DOHH2 (cell line): ENCODE data around the gene HMGCL.
"Not testable (repeated sequence)": the region's sequence is repeated elsewhere in the genome, so short reads cannot be mapped to it uniquely, and the experiment has no call there.

Experiments
- H3F3A ChIP-seq: fragments of 200-600 bp; sonication (generic), shearing (Covaris generic); 2 replicates; pipeline ENCODE4 v1.6.0; 2016; ENCODE audit warnings: antibody characterized with exemption, mild to moderate bottlenecking; ENCODE audit not compliant: control insufficient read depth, insufficient read depth
- H3K27ac ChIP-seq: fragments of 200-600 bp; sonication (generic); 2 replicates; pipeline ENCODE4 v1.5.1; 2014; ENCODE audit warnings: low read depth, mild to moderate bottlenecking, low read length, moderate library complexity
- H3K27me3 ChIP-seq: fragments of 200-600 bp; sonication (generic); 2 replicates; pipeline ENCODE4 v1.6.1; 2014; ENCODE audit warnings: mild to moderate bottlenecking, low read length, mixed read lengths; ENCODE audit not compliant: control insufficient read depth
- H3K36me3 ChIP-seq: fragments of 200-600 bp; sonication (generic); 2 replicates; pipeline ENCODE4 v1.6.1; 2014; ENCODE audit warnings: mild to moderate bottlenecking, low read length, moderate library complexity, mixed read lengths; ENCODE audit not compliant: control insufficient read depth
- H3K4me1 ChIP-seq: fragments of 200-600 bp; sonication (generic); 2 replicates; pipeline ENCODE4 v1.6.1; 2014; ENCODE audit warnings: mild to moderate bottlenecking, low read length, mixed read lengths; ENCODE audit not compliant: control insufficient read depth
- H3K4me2 ChIP-seq: fragments of 200-600 bp; sonication (generic); 2 replicates; pipeline ENCODE4 v1.6.0; 2014; ENCODE audit warnings: mild to moderate bottlenecking, low read length, moderate library complexity
- H3K4me3 ChIP-seq: fragments of 200-600 bp; sonication (generic); 2 replicates; pipeline ENCODE4 v1.5.1; 2014; ENCODE audit warnings: mild to moderate bottlenecking, low read length, mixed read lengths
- H3K79me2 ChIP-seq: fragments of 200-600 bp; sonication (generic); 2 replicates; pipeline ENCODE4 v1.6.1; 2014; ENCODE audit warnings: mild to moderate bottlenecking, low read length, mixed read lengths; ENCODE audit not compliant: control insufficient read depth
- H3K9me2 ChIP-seq: fragments of 200-600 bp; sonication (generic); replicated peaks from 2 replicates; pipeline ENCODE4 v1.6.1; 2014; ENCODE audit warnings: mild to moderate bottlenecking, low read length, mixed read lengths; ENCODE audit not compliant: control insufficient read depth
- H3K9me3 ChIP-seq: fragments of 200-600 bp; sonication (generic); 2 replicates; pipeline ENCODE4 v1.6.1; 2014; ENCODE audit warnings: antibody characterized with exemption, low read length, mixed read lengths; ENCODE audit not compliant: control insufficient read depth, insufficient read depth
- H4K20me1 ChIP-seq: fragments of 200-600 bp; sonication (generic); 2 replicates; pipeline ENCODE4 v1.6.0; 2014; ENCODE audit warnings: low read depth, mild to moderate bottlenecking, antibody characterized with exemption, low read length, moderate library complexity; ENCODE audit not compliant: control insufficient read depth, insufficient read depth
- CTCF ChIP-seq: fragments of 200-600 bp; sonication (generic); IDR thresholded peaks from one replicate; pipeline ENCODE4 v1.5.1; 2014; ENCODE audit warnings: antibody characterized with exemption, mild to moderate bottlenecking, low read depth, low read length; ENCODE audit not compliant: poor library complexity, severe bottlenecking
- EZH2phosphoT487 ChIP-seq: fragments of 200-600 bp; sonication (generic); IDR thresholded peaks from 2 replicates; pipeline ENCODE4 v1.6.1; 2017; ENCODE audit warnings: borderline replicate concordance, mild to moderate bottlenecking, antibody characterized with exemption, low read length, moderate library complexity, mixed read lengths

The HMGCL gene

GRCh38 chr1:23796466-23797271 lies 28.6 kb downstream of the HMGCL start:
- Histone ChIP-seq H4K20me1 (no peaks in the 10 kb centered on the region), H3K4me1 (peaks cover 29% of the 10 kb centered on the region), H3K9me2 (no peaks in the 10 kb centered on the region), H3K79me2 (peaks cover 27% of the 10 kb centered on the region), H3K4me2 (no peak overlapping the region), H3K36me3 (peaks cover 36% of the 10 kb centered on the region), H3K27me3 (no peaks in the 10 kb centered on the region), H3F3A (no peaks in the 10 kb centered on the region), H3K27ac (no peak overlapping the region), H3K4me3 (no peak overlapping the region), H3K9me3 (no peaks in the 10 kb centered on the region)
- TF ChIP-seq EZH2phosphoT487 (no peak), CTCF (no peak)

- no peak overlapping the region for H3K4me3 ChIP-seq
- H4K20me1 ChIP-seq: no peaks in the 10 kb centered on the region
- no peak overlapping the region for H3K27ac ChIP-seq
- H3K36me3 ChIP-seq: peaks cover 36% of the 10 kb centered on the region
- no peak overlapping the region for H3K4me2 ChIP-seq
- peaks cover 34% of the 10 kb centered on the region for H3K79me2 ChIP-seq
- H3K9me2 ChIP-seq: no peaks in the 10 kb centered on the region
- H3K4me1 ChIP-seq: peaks cover 23% of the 10 kb centered on the region
- no peaks in the 10 kb centered on the region for H3K27me3 ChIP-seq
- no peaks in the 10 kb centered on the region for H3K9me3 ChIP-seq
- no peak for TF ChIP-seq CTCF
- no peak for TF ChIP-seq EZH2phosphoT487
- H3F3A ChIP-seq: no peaks in the 10 kb centered on the region
Measured at GRCh38 chr1:23795676-23796465, 29.4 kb downstream of the HMGCL start.

- peaks cover 27% of the 10 kb centered on the region for H3K4me1 ChIP-seq
- H3K79me2 ChIP-seq: peaks cover 30% of the 10 kb centered on the region
- not testable (repeated sequence) for H3K4me3 ChIP-seq, H3F3A ChIP-seq, H4K20me1 ChIP-seq, H3K9me3 ChIP-seq, H3K27me3 ChIP-seq, H3K4me2 ChIP-seq, H3K27ac ChIP-seq, H3K9me2 ChIP-seq
- peaks cover 36% of the 10 kb centered on the region for H3K36me3 ChIP-seq
Measured at GRCh38 chr1:23794732-23795182, 30.5 kb downstream of the HMGCL start.
